ENCODE results near the gene DSCAM. TPM values are rescaled to one million over a fixed set of nuclear protein-coding genes. Genes with fewer than 3 reads are reported as not detected.

DSCAM gene
- total RNA-seq, 1 experiment from 2014 or later, result not detected

GRCh38 chr21:40882192-40882915 lies 35.4 kb upstream of the DSCAM start (continued):
- TF ChIP-seq ZFX (IDR thresholded peaks at IDR 0.05), result no peak
- TF ChIP-seq JUND (IDR thresholded peaks at IDR 0.05), result no peak
- no peak for TF ChIP-seq SRF (IDR thresholded peaks at IDR 0.05; ENCODE audit: low read depth)

GRCh38 chr21:40881767-40882166 lies 34.8 kb upstream of the DSCAM start:
- no peak for ATAC-seq
- RAD21 ChIA-PET (ENCODE audit: low non-redundant PET in 1 of 2, low total read pairs in 2 of 2, uncharacterized antibody in 2 of 2, unreplicated experiment in 2 of 2), result no interaction called here
- H3K9me3 ChIP-seq (ENCODE audit: control insufficient read depth in 1 of 2, insufficient read depth in 1 of 2, low read depth in 1 of 2, low read length in 2 of 2), result peaks cover 20 to 35% of the 10 kb centered on the region in 2 experiments; a peak in 2 of 4 replicates
- H3K9ac ChIP-seq (ENCODE audit: low read length), result no peak overlapping the region
- intact Hi-C loops (cut with micrococcal nuclease), result no loop called here
- no peaks in the 10 kb centered on the region for H3K27me3 ChIP-seq (ENCODE audit: insufficient read depth, low read length)
- no peaks in the 10 kb centered on the region for H3K36me3 ChIP-seq (ENCODE audit: control insufficient read depth in 1 of 2, insufficient read depth in 2 of 2, low read length in 2 of 2)
- no peaks in the 10 kb centered on the region for H3K9me2 ChIP-seq (ENCODE audit: insufficient read depth)
- no peak overlapping the region for H2AFZ ChIP-seq (ENCODE audit: low read depth, low read length, poor library complexity, severe bottlenecking)
- H3K4me1 ChIP-seq (ENCODE audit: control insufficient read depth in 1 of 2, insufficient read depth in 2 of 2, low read length in 2 of 2), result no peaks in the 10 kb centered on the region
- no peak for TF ChIP-seq YY1 (IDR thresholded peaks at IDR 0.05; ENCODE audit: extremely low read depth, insufficient replicate concordance, low read depth, low read length)
- TF ChIP-seq JUND (IDR thresholded peaks at IDR 0.05), result no peak
- TF ChIP-seq FOSL1 (IDR thresholded peaks at IDR 0.05; ENCODE audit: low read depth), result no peak
- no peak for TF ChIP-seq ZFX (IDR thresholded peaks at IDR 0.05)
- no peak for TF ChIP-seq ELF1 (IDR thresholded peaks at IDR 0.05; ENCODE audit: borderline replicate concordance, low read depth)
- no peak for TF ChIP-seq CBX3 (IDR thresholded peaks at IDR 0.05; ENCODE audit: low read depth)
- TF ChIP-seq POLR2AphosphoS5 (IDR thresholded peaks at IDR 0.05; ENCODE audit: low read depth, low read length), result no peak
- TF ChIP-seq SIN3A (IDR thresholded peaks at IDR 0.05; ENCODE audit: low read depth), result no peak
- TF ChIP-seq ZNF274 (IDR thresholded peaks at IDR 0.05; ENCODE audit: low read depth, low read length), result no peak
- no peaks in the 10 kb centered on the region for H3K79me2 ChIP-seq (ENCODE audit: insufficient read depth, low read length)
- POLR2A ChIA-PET, result no interaction called here
- H3K4me2 ChIP-seq (ENCODE audit: low read length), result no peak overlapping the region
- no peak overlapping the region for H3K4me3 ChIP-seq (replicated peaks in 1 of 2; ENCODE audit: low read depth in 1 of 2, low read length in 2 of 2)
- DNase-seq (ENCODE audit: low read depth, low spot score), result no peak
- no peak overlapping the region for H3K27ac ChIP-seq (ENCODE audit: low read depth, low read length)
- CTCF ChIA-PET, result no interaction called here
- BruUV-seq (replicated peaks), result no TSS peak
- H4K20me1 ChIP-seq (ENCODE audit: insufficient read depth), result no peaks in the 10 kb centered on the region

All from HCT116 (cell line).